HL-60/S4 (cell line): Measurements from ENCODE around the gene ADAMTS5.

Experiments used
- in situ Hi-C: fragments of 300-500 bp; cut with MboI; formaldehyde crosslinking; loops from 2 replicates; pipeline ENCODE4 v1.14.3; 2022; ENCODE audit warnings: low sequenced_read_pairs

Gene ADAMTS5

DNA sequence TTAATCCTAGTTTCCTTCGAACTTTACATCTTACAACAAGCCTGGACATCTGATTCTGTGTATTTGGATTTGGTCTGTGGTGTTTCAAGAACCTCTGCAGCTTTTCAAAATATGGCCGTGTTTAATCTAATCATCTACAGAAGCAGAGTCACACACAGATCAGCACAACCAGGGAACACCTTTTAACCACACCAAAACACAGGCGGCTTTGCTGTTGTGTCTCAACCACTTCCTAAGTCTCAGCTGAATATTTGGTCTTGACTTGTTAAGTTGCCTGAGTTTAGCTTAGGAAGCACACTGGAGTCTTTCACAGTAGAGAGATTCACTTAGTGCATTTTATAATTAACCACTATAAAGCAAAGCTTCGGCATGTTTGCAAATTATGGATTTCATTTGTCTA is 17.1 kb downstream of the ADAMTS5 start:
- in situ Hi-C loops: no loop called here

GRCh38 chr21:26948194-26948593 is 18.7 kb downstream of the ADAMTS5 start:
- in situ Hi-C loops: no loop called here

DNA sequence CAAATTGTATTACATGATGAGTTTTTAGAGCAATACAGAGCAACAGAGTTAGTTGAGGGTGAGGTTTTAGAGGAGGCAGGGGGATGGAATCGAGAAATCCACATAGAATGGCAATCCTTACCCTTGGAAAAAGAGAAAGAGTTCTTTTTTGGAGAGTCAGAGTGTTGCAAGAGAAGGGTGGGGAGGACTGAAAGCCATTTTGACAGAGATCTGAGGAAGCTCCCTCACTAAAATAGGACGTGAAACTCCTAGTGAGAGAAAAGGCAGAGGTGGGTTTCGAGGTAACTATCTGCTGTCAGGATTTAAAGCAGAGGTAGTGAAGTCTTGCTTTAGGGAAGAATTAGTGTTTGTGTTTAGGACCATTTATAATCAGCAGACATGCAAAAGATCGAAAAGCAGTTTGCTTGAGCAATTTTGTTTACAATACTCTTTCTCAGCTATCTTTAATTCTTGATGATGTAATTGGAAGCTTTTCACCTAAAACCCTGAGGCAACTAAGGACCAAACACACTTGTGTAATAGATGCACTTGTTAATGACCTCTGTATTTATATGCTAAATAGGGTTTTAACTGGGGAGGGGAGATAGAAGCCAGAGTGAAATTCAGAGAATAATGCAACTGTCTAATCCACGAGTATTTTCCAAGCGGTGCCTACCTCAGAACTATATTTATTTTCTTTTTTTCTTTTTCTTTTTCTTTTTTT is 20.0 kb downstream of the ADAMTS5 start:
- in situ Hi-C loops: no loop called here

- in situ Hi-C loops: no loop called here
Measured at GRCh38 chr21:26945916-26946675, 20.8 kb downstream of the ADAMTS5 start.

GRCh38 chr21:26943921-26944320 is 23.0 kb downstream of the ADAMTS5 start:
- in situ Hi-C loops: no loop called here

- in situ Hi-C loops: no loop called here
Measured at GRCh38 chr21:26941421-26941820, 25.5 kb downstream of the ADAMTS5 start.

DNA sequence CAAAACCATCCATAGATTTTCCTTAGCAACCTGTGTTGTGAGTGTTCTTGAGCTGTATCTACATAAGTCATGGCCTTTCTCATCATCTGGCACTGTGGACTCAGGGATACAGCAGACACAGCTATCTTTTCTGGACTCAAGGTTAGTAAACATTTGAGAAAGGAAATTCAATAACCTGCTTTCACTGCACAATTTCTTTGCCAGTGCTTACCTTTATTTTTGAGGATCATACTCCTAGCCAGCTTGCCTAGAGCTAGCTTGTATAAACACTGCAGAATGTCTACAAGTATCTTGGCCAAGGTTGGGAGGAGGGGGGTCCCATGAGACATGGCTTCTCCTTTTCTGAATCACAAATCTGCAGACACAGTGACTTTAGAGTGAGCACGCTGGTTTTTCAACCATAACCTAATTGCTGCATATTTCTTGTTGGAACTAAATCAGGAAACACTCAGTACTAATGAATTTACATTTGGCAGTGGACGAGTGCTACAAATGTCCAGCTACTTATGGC is 27.2 kb downstream of the ADAMTS5 start:
- in situ Hi-C loops: no loop called here

GRCh38 chr21:26936641-26937040 is 30.2 kb downstream of the ADAMTS5 start:
- in situ Hi-C loops: no loop called here

- in situ Hi-C loops: no loop called here
Measured at GRCh38 chr21:26935977-26936376, 30.9 kb downstream of the ADAMTS5 start.

GRCh38 chr21:26934383-26934782 is 32.5 kb downstream of the ADAMTS5 start:
- in situ Hi-C loops: no loop called here

DNA sequence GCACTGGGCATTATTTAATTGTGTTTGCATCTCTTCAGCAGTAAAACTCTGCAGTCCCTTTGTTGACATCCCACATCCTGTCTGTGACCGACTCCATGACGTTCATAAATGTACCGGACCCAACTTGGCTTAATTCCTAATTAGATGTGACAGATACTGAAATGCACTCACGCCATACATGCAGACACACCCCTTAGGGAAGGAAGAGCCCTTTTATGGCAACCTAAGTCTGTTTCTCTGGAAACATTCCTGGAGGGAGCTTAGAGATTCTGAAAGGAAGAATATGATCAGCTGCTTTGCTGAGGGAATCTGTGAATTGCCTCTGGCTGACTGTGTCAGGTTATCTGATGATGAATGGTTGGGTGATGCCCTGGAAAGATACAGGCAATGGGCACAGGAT is 33.4 kb downstream of the ADAMTS5 start:
- in situ Hi-C loops: no loop called here

DNA sequence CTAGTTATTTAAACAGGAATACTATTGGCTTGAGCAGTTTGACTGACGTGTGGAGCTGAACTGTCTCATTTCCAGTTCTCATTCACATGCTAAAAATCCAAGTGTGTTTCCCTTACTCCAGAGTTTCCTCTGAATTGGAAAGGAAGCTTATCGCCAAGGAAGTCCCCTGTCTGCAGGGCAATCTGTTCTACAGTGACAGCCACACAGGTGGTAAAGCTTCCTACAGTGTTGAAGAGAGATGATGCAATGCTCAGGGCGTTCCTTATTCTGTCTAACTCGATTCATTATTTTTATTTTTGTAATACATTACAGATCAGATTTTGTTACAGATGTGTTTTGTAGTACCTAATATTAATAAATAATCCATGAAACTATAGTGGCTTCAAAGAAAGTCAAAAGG is 41.3 kb downstream of the ADAMTS5 start:
- in situ Hi-C loops: no loop called here

- in situ Hi-C loops: no loop called here
Measured at GRCh38 chr21:26925122-26925521, 41.8 kb downstream of the ADAMTS5 start.

- in situ Hi-C loops: no loop called here
Measured at GRCh38 chr21:26923986-26924385, 42.9 kb downstream of the ADAMTS5 start.

- in situ Hi-C loops: no loop called here
Measured at GRCh38 chr21:26920055-26920454, 46.8 kb downstream of the ADAMTS5 start.

GRCh38 chr21:26918323-26919079 is 48.4 kb downstream of the ADAMTS5 start:
- in situ Hi-C loops: no loop called here

GRCh38 chr21:26916799-26917198 is 50.1 kb downstream of the ADAMTS5 start:
- in situ Hi-C loops: no loop called here

GRCh38 chr21:26914557-26914956 is 52.3 kb downstream of the ADAMTS5 start:
- in situ Hi-C loops: no loop called here

DNA sequence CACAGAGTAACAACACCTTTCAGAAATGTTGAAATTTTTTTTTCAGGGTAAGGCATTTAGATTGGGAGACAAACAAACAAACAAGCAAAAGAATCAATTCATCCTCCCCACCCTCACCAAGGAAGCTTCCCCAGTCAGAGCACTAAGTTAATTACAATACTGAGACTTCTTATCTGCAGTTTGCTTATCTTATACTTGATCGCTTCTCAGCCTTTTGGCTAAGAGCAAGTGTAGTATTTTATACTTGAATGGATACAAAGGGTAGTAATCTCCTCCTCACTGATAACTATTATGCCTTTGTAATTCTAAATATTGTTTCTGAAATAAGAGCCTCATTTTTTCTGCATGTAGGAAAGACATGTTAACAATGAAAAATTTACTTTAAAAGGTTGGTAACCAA is 54.4 kb downstream of the ADAMTS5 start:
- in situ Hi-C loops: no loop called here

- in situ Hi-C loops: no loop called here
Measured at GRCh38 chr21:26909972-26910371, 56.9 kb downstream of the ADAMTS5 start.

- in situ Hi-C loops: no loop called here
Measured at GRCh38 chr21:26900980-26901379, 65.9 kb downstream of the ADAMTS5 start.

DNA sequence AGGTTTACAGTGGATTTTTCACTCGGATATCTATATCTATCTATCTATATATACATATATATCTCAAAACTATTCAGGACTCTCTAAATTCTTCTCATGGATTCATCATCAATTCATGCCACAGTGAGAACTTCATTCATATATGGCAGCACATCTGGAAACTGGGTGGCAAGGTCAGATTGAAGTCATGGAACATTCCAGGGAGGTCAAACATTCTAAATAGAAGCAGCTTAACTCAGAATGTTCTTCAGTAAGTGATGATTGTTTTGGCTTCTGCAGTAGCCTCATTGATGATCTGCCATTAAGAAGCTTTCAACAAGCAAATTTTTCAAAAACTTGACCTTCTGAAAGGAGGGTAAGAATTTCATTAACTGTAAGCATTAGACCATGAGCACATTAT is 74.7 kb downstream of the ADAMTS5 start:
- in situ Hi-C loops: no loop called here
